ENCODE results near the gene TBX1. TPM values are rescaled to one million over a fixed set of nuclear protein-coding genes. Genes with fewer than 3 reads are reported as not detected.

The TBX1 gene
- total RNA-seq, 2 experiments from 2014 or later, result 0.23 TPM; not detected in 1

GRCh38 chr22:19783586-19784383, 23.2 kb downstream of the TBX1 start:
- no TSS peak for BruUV-seq (replicated peaks)

DNA sequence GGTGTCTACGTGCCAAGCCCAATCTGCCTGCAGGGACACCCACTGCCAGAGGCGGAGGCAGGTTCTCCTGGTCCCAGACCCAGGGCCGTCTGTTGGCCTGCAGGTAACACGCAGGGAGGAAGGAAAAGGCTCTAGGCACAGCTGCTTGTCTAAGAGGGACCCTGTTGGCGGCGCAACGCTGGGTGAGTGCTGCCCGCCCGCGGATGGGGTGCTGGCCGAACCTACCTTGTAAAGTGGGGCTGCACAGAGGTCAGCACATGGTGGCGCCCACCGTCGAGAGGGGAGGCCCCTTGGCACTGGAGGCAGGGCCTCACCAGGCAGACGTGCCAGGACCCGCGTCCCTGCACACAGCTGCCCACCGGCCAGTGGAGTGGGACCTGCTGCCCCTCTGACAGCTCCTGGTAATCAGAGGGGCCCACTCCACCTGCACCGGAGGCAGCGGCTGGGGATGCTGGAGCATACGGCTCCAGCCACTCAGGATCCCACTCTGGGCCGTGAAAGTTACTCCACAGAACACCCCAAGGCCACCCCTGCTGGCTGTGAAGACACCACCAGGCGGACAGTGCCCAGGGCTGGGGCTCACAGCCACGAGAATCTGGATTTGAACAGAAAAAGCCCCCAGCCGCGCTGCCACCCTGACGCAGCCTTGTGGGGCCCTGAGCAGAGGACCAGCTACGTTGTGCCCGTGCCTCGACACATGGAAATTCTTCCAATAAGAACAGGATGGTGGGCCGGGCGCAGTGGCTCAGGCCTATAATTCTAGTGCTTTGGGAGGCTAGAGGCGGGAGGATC, 24.0 kb downstream of the TBX1 start:
- Histone ChIP-seq H3K79me2 (ENCODE audit: insufficient read depth, low read depth, low read length) (no peaks in the 10 kb centered on the region), H3K36me3 (ENCODE audit: insufficient read depth, low read length) (no peaks in the 10 kb centered on the region; the same call in 1 of the 2 replicates), H3K4me1 (ENCODE audit: insufficient read depth, low read length, poor library complexity, severe bottlenecking) (peaks cover 14% of the 10 kb centered on the region), H3K4me3 (ENCODE audit: low read depth, low read length, poor library complexity, severe bottlenecking) (no peak overlapping the region), H3K9me3 (ENCODE audit: low read length) (peaks cover 9% of the 10 kb centered on the region; the same call in 1 of the 2 replicates), H3K27ac (ENCODE audit: low read depth, low read length, poor library complexity, severe bottlenecking) (no peak overlapping the region), H4K20me1 (ENCODE audit: insufficient read depth, low read length) (no peaks in the 10 kb centered on the region), H3K9me2 (ENCODE audit: insufficient read depth, low read length) (no peaks in the 10 kb centered on the region), H3K4me2 (ENCODE audit: low read length) (no peak overlapping the region), H2AFZ (ENCODE audit: low read length) (no peak overlapping the region)
- DNase-seq (ENCODE audit: low spot score), result no peak
- CTCF ChIA-PET (ENCODE audit: unreplicated experiment), result no interaction called here
- intact Hi-C loops (cut with micrococcal nuclease; ENCODE audit: unreplicated experiment), result no loop called here
- BruUV-seq (replicated peaks), result no TSS peak
- TF ChIP-seq CTCF (conservative IDR thresholded peaks at IDR 0.05; ENCODE audit: low read length), result no peak
- TF ChIP-seq EZH2phosphoT487 (IDR thresholded peaks at IDR 0.05; ENCODE audit: borderline replicate concordance, low read depth, low read length), result no peak
- POLR2A ChIA-PET, result no interaction called here

More at GRCh38 chr22:19783586-19784383, 23.2 kb downstream of the TBX1 start:
- TF ChIP-seq CTCF (conservative IDR thresholded peaks at IDR 0.05; ENCODE audit: low read length) (no peak), EZH2phosphoT487 (IDR thresholded peaks at IDR 0.05; ENCODE audit: borderline replicate concordance, low read depth, low read length) (no peak)
- Histone ChIP-seq H3K36me3 (ENCODE audit: insufficient read depth, low read length) (no peaks in the 10 kb centered on the region; the same call in 1 of the 2 replicates), H4K20me1 (ENCODE audit: insufficient read depth, low read length) (no peaks in the 10 kb centered on the region), H2AFZ (ENCODE audit: low read length) (no peak overlapping the region), H3K4me2 (ENCODE audit: low read length) (no peak overlapping the region), H3K9me2 (ENCODE audit: insufficient read depth, low read length) (no peaks in the 10 kb centered on the region), H3K4me1 (ENCODE audit: insufficient read depth, low read length, poor library complexity, severe bottlenecking) (peaks cover 22% of the 10 kb centered on the region), H3K4me3 (ENCODE audit: low read depth, low read length, poor library complexity, severe bottlenecking) (no peak overlapping the region), H3K9me3 (ENCODE audit: low read length) (peaks cover 9% of the 10 kb centered on the region; the same call in 1 of the 2 replicates), H3K27ac (ENCODE audit: low read depth, low read length, poor library complexity, severe bottlenecking) (no peak overlapping the region), H3K79me2 (ENCODE audit: insufficient read depth, low read depth, low read length) (no peaks in the 10 kb centered on the region)
- POLR2A ChIA-PET, result interaction anchor here (0.5 to 0.7 kb wide), 2 partner anchors 8 to 11 kb away, joined by 3 to 4 read pairs; no protein-coding TSS in a partner anchor
- no peak for DNase-seq (ENCODE audit: low spot score)
- CTCF ChIA-PET (ENCODE audit: unreplicated experiment), result no interaction called here
- intact Hi-C loops (cut with micrococcal nuclease; ENCODE audit: unreplicated experiment), result no loop called here
